GM10266 (cell line): ENCODE data around the gene F13A1.

ENCODE experiments used
- DNase-seq: peaks from one replicate; pipeline ENCODE4 v3.0.0; 2012; ENCODE audit errors: extremely low spot score
- CTCF ChIP-seq: IDR thresholded peaks from 2 replicates; pipeline ENCODE4 v1.5.1; 2012; ENCODE audit warnings: mild to moderate bottlenecking, low read depth; ENCODE audit not compliant: control insufficient read depth, insufficient read depth; ENCODE audit errors: missing control alignments

The F13A1 gene

GRCh38 chr6:6218759-6219085, 101.7 kb downstream of the F13A1 start:
- no peak for DNase-seq
- TF ChIP-seq CTCF, result no peak

GRCh38 chr6:6217855-6218758, 102.4 kb downstream of the F13A1 start:
- DNase-seq, result no peak

GRCh38 chr6:6210994-6211393, 109.5 kb downstream of the F13A1 start:
- TF ChIP-seq CTCF, result no peak
- DNase-seq, result no peak

More at GRCh38 chr6:6217855-6218758, 102.4 kb downstream of the F13A1 start:
- peak; percentile 3 for TF ChIP-seq CTCF

GRCh38 chr6:6202886-6203285, 117.6 kb downstream of the F13A1 start:
- TF ChIP-seq CTCF, result no peak

GRCh38 chr6:6201200-6201599, 119.3 kb downstream of the F13A1 start:
- DNase-seq, result no peak
- TF ChIP-seq CTCF, result no peak

More at GRCh38 chr6:6202886-6203285, 117.6 kb downstream of the F13A1 start:
- no peak for DNase-seq

- no peak for TF ChIP-seq CTCF
Measured at GRCh38 chr6:6199678-6200077, 120.8 kb downstream of the F13A1 start.

GRCh38 chr6:6196762-6197161, 123.7 kb downstream of the F13A1 start:
- no peak for DNase-seq
- TF ChIP-seq CTCF, result no peak

More at GRCh38 chr6:6199678-6200077, 120.8 kb downstream of the F13A1 start:
- no peak for DNase-seq
